GM18517 (cell line): Measurements from ENCODE around the gene ST6GAL1.
"Not testable (repeated sequence)": the region's sequence is repeated elsewhere in the genome, so short reads cannot be mapped to it uniquely, and the experiment has no call there.

Experiments used
- ATAC-seq: cut with Tn5 transposase; IDR thresholded peaks from one replicate; pipeline ENCODE4 v1.9.1; 2021; ENCODE audit warnings: mild to moderate bottlenecking, moderate library complexity; ENCODE audit not compliant: unreplicated experiment

Gene ST6GAL1

GRCh38 chr3:187017511-187018230 lies 87.3 kb downstream of the ST6GAL1 start:
- no peak for ATAC-seq

DNA sequence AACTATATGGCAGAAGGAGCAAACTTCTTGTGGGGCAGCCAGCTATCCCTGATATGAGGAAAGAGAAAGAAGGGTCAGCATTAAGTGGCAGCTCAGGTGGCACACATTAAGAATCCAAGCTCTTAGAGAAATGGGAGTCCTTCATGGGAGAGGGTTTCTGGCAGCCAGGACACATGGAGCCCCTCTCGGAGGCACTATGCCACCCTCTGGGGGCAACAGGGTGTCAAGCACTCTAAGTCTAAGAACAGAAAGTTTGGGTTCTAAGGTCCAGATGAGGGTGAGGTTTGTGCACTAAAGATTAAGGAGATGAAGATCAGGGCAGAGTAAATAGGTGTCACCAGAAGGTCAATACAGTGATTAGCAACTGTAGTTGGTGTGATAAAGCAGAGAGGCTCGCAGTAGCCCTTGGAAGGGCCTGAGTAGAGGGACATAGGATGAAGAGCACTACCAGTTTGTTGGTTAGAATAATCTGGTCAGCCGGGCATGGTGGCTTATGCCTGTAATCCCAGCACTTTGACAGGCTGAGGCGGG lies 89.3 kb downstream of the ST6GAL1 start:
- no peak for ATAC-seq

GRCh38 chr3:187020376-187020775 lies 90.0 kb downstream of the ST6GAL1 start:
- ATAC-seq: no peak

DNA sequence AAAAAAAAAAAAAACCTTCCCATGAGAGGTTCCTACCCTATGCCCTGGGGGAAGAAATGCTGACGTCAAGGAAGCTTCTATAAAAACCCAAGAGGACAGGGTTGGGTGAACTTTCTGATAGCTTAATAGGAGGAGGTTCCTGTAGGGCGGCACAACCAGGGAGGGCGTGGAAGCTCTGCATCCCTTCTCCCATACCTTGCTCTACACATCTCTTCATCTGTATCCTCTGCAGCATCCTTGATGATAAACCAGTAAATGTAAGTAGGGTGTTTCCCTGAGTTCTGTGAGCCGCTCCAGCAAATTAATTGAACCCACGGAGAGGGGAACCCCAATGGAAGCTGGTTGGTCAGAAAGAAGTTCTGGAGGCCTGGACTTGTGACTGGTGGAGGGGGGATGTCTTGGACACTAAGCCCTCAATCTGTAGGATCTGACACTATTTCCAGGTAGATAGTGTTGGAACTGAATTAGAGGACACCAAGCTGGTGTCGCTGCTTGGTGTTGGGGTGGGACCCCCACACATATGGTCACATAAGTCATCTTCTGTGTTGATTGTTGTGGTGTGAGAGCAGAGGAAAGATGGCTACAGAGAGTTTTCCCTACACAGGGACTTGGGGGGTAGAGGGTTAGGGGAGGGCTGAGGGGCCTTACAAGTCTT lies 91.5 kb downstream of the ST6GAL1 start:
- ATAC-seq: peak; percentile 47

- ATAC-seq: no peak
Observed at GRCh38 chr3:187022403-187023029, 92.2 kb downstream of the ST6GAL1 start.

GRCh38 chr3:187023340-187023739 lies 93.0 kb downstream of the ST6GAL1 start:
- not testable (repeated sequence) for ATAC-seq

DNA sequence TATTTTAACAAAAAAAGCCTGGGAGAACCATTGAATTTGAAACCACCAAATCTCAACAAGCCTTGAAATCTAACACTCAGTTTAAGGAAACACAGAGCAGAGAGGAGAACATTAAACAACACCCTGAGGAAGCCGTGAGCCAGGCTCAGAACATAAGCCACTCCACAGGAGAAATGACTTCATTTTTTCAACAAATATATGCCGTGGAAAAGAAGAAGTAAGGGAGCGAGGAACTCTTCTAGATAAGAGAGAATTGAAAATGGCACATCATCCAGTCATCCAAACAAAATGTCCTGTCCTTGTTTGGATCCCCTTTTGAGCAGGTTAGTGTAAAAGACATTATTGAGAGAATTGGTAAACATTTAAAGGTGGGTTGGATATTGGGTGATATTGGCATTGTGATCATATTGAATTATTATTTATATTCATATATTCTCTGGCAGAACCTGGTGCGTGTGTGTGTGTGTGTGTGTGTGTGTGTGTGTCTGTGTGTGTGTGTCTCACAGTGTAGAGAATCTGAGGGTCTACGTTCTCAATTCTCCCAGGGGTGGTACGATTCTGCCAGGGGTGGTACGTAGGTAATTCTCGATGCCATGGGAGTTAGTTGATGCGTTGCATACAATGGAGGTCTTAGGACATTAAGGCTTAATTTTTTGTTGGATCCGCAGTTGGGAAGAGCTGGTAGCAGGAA lies 94.4 kb downstream of the ST6GAL1 start:
- no peak for ATAC-seq

DNA sequence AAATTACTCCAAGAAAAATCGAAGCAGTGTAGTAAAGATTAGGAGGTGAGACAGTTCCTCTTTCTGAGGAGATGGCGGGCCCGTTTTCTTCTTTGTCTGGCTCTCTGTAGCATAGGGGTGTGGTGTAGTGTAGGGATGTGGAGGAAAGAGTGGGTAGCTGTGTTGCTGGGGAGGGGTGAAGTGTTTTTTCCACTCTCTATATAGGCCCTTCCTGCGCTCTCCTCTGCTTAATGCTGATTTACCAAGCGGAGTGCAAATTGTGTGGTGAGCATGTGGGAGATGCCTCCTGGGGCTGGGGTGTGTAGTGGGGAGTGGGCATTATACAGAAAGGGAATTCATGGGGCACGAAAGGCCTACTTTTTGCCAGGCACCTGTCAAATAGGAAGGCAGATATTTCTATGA lies 94.9 kb downstream of the ST6GAL1 start:
- ATAC-seq: peak; percentile 36

GRCh38 chr3:187025656-187026316 lies 95.5 kb downstream of the ST6GAL1 start:
- ATAC-seq: peak; percentile 28

DNA sequence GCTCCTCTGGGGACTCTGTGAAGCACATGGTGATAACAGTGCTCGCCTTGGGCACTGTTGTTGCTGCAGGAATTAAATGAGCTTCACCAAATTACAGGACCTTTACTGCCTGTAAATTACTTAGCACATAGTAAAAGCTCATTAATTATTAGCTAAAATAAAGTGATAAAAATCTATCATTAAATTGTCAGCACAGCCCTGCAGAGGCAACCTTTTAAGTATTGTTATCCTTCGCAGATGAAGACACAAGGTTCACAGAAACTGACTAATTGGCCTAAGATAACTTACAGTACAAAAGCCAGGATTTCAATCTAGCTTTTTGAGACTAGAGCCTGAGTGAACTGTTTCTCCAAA lies 96.0 kb downstream of the ST6GAL1 start:
- no peak for ATAC-seq

GRCh38 chr3:187027531-187028278 lies 97.4 kb downstream of the ST6GAL1 start:
- ATAC-seq: peak; percentile 32

DNA sequence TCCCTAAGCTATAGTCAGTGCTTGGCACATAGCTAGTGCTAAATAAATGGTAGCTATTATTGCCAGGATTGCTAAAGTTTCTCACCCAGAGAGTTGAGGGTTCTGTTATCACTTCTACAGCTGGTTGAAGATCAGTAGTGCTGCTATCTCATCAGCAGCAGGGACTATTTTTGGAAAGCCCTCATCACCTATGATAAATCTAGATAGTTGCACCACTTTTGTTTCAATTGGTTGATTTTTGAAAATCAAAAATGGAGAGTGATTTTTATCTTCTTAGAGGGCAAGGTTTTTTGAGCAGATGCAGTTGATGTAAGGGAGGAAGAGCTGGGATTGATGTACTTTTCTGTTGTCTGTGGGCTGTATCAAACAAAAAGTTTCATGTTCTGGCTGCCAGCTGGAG lies 101.6 kb downstream of the ST6GAL1 start:
- ATAC-seq: no peak

GRCh38 chr3:187036394-187036793 lies 106.1 kb downstream of the ST6GAL1 start:
- no peak for ATAC-seq

DNA sequence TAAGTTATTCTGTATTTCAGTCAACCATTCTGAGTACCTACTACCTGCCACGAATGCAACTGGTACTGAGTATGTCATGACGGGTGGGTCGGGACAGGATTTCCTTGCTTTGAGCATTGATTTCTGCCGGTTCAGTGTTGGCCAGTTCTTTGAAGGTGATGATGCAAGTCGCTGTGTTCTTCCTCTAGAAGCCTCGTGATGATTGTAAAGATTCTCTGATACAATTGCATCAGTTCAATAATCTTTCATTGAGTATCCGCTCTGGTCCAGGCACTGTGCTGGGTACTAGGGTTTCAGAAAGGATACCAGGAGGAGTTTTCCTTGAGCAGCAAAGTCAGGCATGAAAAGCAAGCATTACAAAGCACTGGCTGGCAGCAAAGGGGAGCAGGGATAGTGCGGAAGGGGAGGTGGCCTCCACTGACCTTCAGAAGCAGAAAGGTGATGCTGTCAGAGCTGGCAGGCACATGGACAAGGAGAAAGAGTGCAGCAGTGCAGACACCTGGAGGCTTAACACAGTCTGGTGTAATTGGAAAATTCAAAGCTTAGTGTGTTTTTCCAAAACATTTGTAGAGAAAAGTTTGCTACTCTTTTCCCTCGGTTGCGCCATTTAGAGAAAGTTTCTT lies 108.9 kb downstream of the ST6GAL1 start:
- no peak for ATAC-seq

DNA sequence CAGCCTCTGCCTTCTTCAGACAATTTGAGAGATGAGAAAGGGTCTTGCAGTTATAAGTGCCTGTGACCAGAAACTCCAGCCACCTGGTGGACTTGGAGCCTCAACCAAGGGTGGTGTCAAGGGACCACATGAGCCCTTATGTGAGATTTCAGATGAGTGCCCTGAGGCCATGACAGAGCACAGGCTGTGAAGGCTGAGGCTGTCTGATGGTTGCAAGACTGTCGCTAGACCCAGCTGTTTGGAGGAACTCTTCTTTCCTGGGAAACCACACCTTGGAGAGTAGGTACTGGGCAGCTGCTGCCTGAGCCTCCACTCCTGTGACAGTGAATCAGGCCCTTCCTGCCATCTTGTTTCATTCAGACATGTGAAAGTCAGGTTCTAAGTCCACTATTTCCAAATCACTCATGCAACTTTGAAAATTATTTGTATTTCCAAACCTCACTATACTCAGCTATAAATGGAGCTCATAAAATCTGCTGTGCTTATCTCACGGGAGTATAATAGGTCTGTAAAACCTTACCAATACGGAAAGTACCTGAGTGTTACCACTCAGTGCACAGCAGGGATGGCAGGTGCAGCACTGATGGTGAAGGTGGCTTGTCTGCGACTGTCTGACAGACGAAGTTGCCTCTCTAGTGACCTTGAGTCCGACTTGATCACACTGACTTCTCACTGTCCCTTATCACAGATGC lies 109.5 kb downstream of the ST6GAL1 start:
- no peak for ATAC-seq

GRCh38 chr3:187040516-187041361 lies 110.4 kb downstream of the ST6GAL1 start:
- no peak for ATAC-seq

DNA sequence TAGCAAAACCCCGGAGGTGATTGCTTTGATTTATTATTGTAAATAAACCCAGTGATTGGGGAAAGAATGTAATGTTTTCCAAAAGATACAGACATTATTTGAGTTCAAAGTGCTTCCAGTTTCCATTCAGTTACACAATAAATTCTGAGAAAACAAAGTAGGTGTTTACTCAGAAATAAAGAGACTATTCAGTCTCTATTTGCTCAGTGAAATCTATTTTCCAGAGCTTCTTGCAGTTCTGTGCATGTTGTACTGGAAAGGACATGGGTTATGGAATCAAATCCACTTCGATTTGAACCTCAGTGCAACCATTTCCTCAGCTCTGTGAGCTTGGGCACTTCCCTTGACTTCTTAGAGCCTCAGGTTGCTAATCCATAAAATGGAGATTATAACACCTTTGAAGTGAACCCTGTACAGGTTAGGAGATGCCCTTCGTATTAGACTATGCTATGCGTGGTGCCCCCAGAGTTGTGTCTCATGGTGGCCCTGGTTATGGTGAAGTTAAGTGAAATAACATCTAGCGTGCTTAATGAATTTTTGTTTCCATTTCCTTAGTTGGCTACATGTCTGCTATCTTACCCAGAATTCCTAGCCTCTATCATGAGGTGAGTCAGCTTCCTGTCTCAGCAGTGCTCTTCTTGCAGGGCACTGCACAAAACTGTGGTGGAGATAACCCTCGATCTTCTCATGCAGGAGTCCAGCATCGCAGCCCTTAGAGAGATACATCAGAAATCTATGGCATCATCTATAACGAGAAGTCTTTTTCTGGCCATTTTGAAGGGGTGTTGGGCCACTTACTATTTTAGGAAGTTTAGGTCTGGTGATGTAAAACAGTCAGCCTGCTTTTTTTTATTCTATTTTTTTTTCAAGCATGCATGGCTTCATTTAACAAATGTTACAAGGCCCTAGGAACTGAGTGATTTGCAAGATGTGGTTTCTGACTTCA lies 111.3 kb downstream of the ST6GAL1 start:
- ATAC-seq: peak; percentile 44
